Ovary (tissue), 9 donors: ENCODE measurements around the gene NCK1. TPM values are rescaled to one million over a fixed set of nuclear protein-coding genes. Genes with fewer than 3 reads are reported as not detected.

Experiments used
- DNase-seq, 5 donors: peaks; one replicate each; pipeline ENCODE4 v3.0.0-alpha.2; 2019 to 2020
- H3K27ac ChIP-seq, 2 donors: fragments of 200-600 bp; one replicate each; pipeline versions ENCODE4 v1.5.1 to v1.8.0; 2019 to 2022
- H3K27me3 ChIP-seq: fragments of 200-600 bp; one replicate; pipeline ENCODE4 v1.8.0; 2022
- H3K36me3 ChIP-seq: fragments of 200-600 bp; sonication (generic); one replicate; pipeline ENCODE4 v1.5.1; 2019
- H3K4me1 ChIP-seq: one replicate; pipeline ENCODE4 v1.8.1; 2013; ENCODE audit warnings: mild to moderate bottlenecking, moderate library complexity; ENCODE audit not compliant: insufficient read depth
- H3K4me3 ChIP-seq: fragments of 200-600 bp; sonication (generic); one replicate; pipeline ENCODE4 v1.5.1; 2017
- H3K9me3 ChIP-seq, 2 donors: fragments of 200-600 bp in 1 of 2; sonication (generic) in 1 of 2; one replicate each; pipeline versions ENCODE4 v1.5.1 to v1.8.1; 2013 to 2019; ENCODE audit warnings: mild to moderate bottlenecking in 1 of 2, moderate library complexity in 1 of 2
- CTCF ChIP-seq, 3 donors: fragments of 450-650 bp in 2 of 3; fragments of 200-600 bp in 1 of 3; IDR thresholded peaks; one replicate each; pipeline versions ENCODE4 v1.5.1 to v1.8.0; 2016 to 2022; ENCODE audit warnings: antibody characterized with exemption in 3 of 3, mild to moderate bottlenecking in 1 of 3
- EP300 ChIP-seq: sonication (generic); formaldehyde crosslinking; IDR thresholded peaks from one replicate; pipeline ENCODE4 v1.6.1; 2017; ENCODE audit warnings: antibody characterized with exemption
- POLR2A ChIP-seq: fragments of 450-650 bp; IDR thresholded peaks from one replicate; pipeline ENCODE4 v1.6.1; 2017; ENCODE audit warnings: antibody characterized with exemption, mild to moderate bottlenecking, moderate library complexity
- WGBS, 3 donors: extraction: QIAGEN DNeasy Blood & Tissue Kit in 1 of 3; methylation state at CpG; one replicate each; pipeline versions ENCODE4 v1.1.5 to v1.1.7; 2013 to 2017; 5-methylcytosine and 5-hydroxymethylcytosine counted together
- intact Hi-C, 4 donors: fragments of 100-400 bp; cut with DNase I; formaldehyde crosslinking; loops; one replicate each; pipeline versions ENCODE4 v1.11.0 to v1.15.1; 2022 to 2023
- polyA plus RNA-seq, 2 donors: library from polyadenylated mRNA; stranded (reverse); fragments of 200-250 nt in 1 of 2; fragments of 350-450 nt in 1 of 2; fragmentation: Illumina TruSeq in 1 of 2; extraction: RNeasy Lipid Tissue Mini Kit (QIAGEN cat#74804) in 1 of 2; gene quantifications; one replicate each; pipeline ENCODE4 v1.2.3, GENCODE V29; 2013 to 2014
- total RNA-seq, 7 donors: library from RNA; depleted of rRNA in 2 of 7; stranded (reverse); fragments of >200 nt in 2 of 7; fragmentation: NEBNext Ultra II Directional in 3 of 7; extraction: Animal tissue kit (Norgen Biotek cat#: 25700) in 3 of 7; gene quantifications; one replicate each; pipeline versions ENCODE4 v1.1.0 to v1.2.4, GENCODE V29; 2016 to 2023
- donor health status: DM: no; HTN: no; CAD: no; lungs with moderate emphysema.
- donor health status: DM: no; HTN: no; CAD: no.
- donor health status: Bipolar disorder and iron deficiency.
- donor health status: DM: yes; HTN: yes; CAD: no.
- donor health status: DM: no; HTN: no; CAD: no.
- donor health status: DM: yes; HTN: yes; CAD: no.

The NCK1 gene
- total and polyA plus RNA-seq, 9 donors = 27.6 to 49.4 (median 36.0) TPM

DNA sequence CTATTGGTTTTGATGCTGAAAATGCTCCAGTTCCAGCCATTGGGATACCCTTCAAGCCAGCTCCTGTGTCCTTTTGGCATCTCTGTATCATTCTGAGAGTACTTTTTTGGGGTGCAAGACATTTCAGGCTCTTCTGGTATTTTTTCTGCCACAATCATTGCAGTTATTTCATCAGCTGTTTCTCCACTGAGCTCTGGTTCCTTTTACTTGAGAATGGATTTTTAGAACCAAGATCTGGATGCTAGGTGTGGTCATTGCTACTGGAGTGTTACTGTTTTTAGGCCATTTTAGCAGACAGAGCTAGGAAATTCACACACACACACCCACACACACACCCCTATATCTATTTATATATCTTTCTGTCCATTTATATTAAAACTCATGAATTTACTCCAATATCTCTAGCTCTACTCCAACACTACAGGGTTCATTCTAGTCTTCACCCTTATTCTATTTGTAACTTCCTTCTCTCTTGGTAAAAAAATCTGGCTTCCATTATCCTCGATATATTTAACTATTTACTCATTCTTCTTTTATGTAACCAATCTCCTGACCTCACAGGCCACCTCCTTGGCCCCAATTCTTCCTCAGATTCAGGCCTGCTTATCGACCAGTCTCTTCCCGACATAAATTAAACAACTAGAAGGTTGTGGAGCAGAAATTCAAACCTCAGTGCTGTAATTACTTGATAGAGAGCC lies 26.0 kb upstream of the NCK1 start:
- Histone ChIP-seq H3K27me3 (no peaks in the 10 kb centered on the region), H3K27ac (no peak overlapping the region), H3K36me3 (no peaks in the 10 kb centered on the region), H3K9me3 (no peaks in the 10 kb centered on the region), H3K4me1 (no peaks in the 10 kb centered on the region), H3K4me3 (no peak overlapping the region)
- intact Hi-C loops = no loop called here
- WGBS, 3 donors = 41 to 47% (median 44%) methylated on average over 3 of the region's 3 CpGs
- no peak for TF ChIP-seq CTCF (IDR thresholded peaks at IDR 0.05)
- TF ChIP-seq POLR2A = no peak
- TF ChIP-seq EP300 = no peak
- no peak for DNase-seq

- Histone ChIP-seq H3K9me3 (no peaks in the 10 kb centered on the region), H3K4me3 (no peak overlapping the region), H3K36me3 (no peaks in the 10 kb centered on the region), H3K4me1 (no peaks in the 10 kb centered on the region), H3K27ac (no peak overlapping the region), H3K27me3 (no peaks in the 10 kb centered on the region)
- intact Hi-C loops = no loop called here
- no peak for DNase-seq
- no peak for TF ChIP-seq EP300
- TF ChIP-seq POLR2A = no peak
- TF ChIP-seq CTCF (IDR thresholded peaks at IDR 0.05) = no peak
Observed at GRCh38 chr3:136836511-136837156, 25.4 kb upstream of the NCK1 start.

DNA sequence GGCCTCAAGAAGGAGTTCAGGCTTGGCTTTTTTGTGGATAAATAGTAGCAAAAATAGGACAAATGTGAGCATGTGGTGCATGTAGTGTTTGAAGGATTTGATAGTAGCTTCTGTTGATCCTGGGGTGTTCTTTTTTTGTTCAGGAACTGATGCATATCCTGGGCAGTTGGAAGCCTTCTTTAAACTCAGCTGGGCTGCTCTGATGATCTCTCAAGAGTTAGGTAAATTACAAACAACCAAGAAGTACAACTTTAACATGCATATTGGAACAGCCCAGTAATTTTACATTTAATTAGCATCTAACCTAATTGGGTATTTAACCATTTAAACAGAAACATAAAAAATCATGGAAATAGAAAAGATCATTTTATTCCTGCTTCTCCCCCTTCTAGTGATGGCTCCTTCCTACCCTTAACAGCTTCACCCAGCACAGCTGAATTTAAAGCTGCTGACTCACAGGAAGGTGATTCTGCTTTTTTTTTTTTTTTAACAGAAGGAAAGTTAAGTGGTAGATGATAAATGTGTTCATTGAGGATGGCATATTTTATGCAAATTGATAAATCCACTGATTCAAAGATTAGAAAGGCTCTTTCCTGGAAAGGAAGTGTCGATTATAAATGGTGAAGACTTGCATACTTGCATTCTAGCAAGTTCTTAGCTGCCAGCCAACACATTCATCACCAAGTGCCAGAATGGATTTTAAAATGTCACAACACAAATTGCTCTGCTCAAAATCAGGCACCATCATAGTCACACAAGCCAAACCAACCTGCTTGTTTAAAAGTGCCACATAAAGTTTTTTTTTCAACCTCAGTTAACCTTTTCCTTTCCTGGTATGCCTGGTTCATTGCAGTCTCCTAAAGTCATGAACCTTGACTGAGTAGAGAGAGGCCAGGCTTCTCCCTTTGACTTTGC lies 23.1 kb upstream of the NCK1 start:
- Histone ChIP-seq H3K27me3 (no peaks in the 10 kb centered on the region), H3K4me1 (no peaks in the 10 kb centered on the region), H3K9me3 (no peaks in the 10 kb centered on the region), H3K27ac (no peak overlapping the region), H3K36me3 (no peaks in the 10 kb centered on the region), H3K4me3 (no peak overlapping the region)
- WGBS, 3 donors = 73 to 86% (median 80%) methylated on average over 1 of the region's 1 CpG
- intact Hi-C loops = no loop called here
- TF ChIP-seq CTCF (IDR thresholded peaks at IDR 0.05) = no peak
- no peak for TF ChIP-seq POLR2A
- TF ChIP-seq EP300 = no peak
- DNase-seq = no peak

DNA sequence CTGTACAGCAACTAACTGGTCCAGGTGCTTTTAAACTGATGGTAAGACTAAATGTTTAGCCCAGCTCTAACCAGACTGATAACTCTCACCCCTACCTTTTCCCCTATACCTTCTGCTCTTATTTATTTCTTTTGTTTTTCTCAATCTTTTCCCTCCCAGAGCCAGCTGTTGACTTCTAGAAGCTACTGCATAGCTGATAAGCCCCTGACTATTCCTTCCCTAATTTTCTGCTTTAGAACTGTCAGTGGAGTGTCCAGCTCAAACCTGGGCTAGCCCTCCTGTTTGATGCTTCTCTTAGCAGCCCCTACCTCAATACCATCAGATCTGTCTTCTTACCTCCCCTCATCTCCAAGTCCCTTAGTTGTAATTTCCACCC lies 22.5 kb upstream of the NCK1 start:
- TF ChIP-seq POLR2A = no peak
- TF ChIP-seq CTCF (IDR thresholded peaks at IDR 0.05) = no peak
- TF ChIP-seq EP300 = no peak
- Histone ChIP-seq H3K4me1 (no peaks in the 10 kb centered on the region), H3K27me3 (no peaks in the 10 kb centered on the region), H3K9me3 (no peaks in the 10 kb centered on the region), H3K27ac (no peak overlapping the region), H3K36me3 (no peaks in the 10 kb centered on the region), H3K4me3 (no peak overlapping the region)
- no peak for DNase-seq
- intact Hi-C loops = no loop called here
